CD4-positive, alpha-beta T cell (primary cell): ENCODE measurements around the gene HAP1. TPM values are rescaled to one million over a fixed set of nuclear protein-coding genes. Genes with fewer than 3 reads are reported as not detected.

Source experiments
- ATAC-seq: fragments of 200-7000 bp; cut with Tn5 transposase; one replicate; pipeline ENCODE4 v1.10.0; 2022; ENCODE audit warnings: mild to moderate bottlenecking; ENCODE audit not compliant: poor library complexity
- CTCF ChIA-PET: fragments of 350-600 bp; sonication (Branson Sonifier 250); formaldehyde crosslinking; loops from one replicate; lab custom pipeline; 2021; ENCODE audit warnings: antibody characterized with exemption, inconsistent platforms; lab: Charles Lee
- POLR2A ChIA-PET: fragments of 350-600 bp; sonication (Branson Sonifier 250); formaldehyde crosslinking; loops from one replicate; lab custom pipeline; 2021; ENCODE audit warnings: antibody characterized with exemption, inconsistent platforms; lab: Charles Lee
- DNase-seq, 14 experiments: peaks; one replicate each; pipeline ENCODE4 v3.0.0-alpha.2; 2013 to 2020; ENCODE audit warnings: mixed read lengths in 2 of 14
- H3K27ac ChIP-seq, 2 donors: one replicate each; pipeline versions ENCODE4 v1.5.1 to v1.7.0; 2013; ENCODE audit warnings: low read length in 2 of 2, low read depth in 1 of 2, mild to moderate bottlenecking in 1 of 2
- H3K27me3 ChIP-seq, 2 experiments: 1 replicate in 1 of 2; 2 replicates in 1 of 2; pipeline versions ENCODE4 v1.6.1 to v1.7.0; 2013; ENCODE audit warnings: low read length in 2 of 2, control low read depth in 1 of 2, mild to moderate bottlenecking in 1 of 2, moderate library complexity in 1 of 2; ENCODE audit not compliant: insufficient read depth in 2 of 2, control insufficient read depth in 1 of 2
- H3K36me3 ChIP-seq: one replicate; pipeline ENCODE4 v1.6.1; 2013; ENCODE audit warnings: low read length, control low read depth; ENCODE audit not compliant: insufficient read depth
- H3K4me1 ChIP-seq: one replicate; pipeline ENCODE4 v1.6.1; 2013; ENCODE audit warnings: low read length, control low read depth; ENCODE audit not compliant: insufficient read depth
- H3K4me3 ChIP-seq: one replicate; pipeline ENCODE4 v1.5.1; 2013; ENCODE audit warnings: mild to moderate bottlenecking, low read length, moderate library complexity
- H3K9me3 ChIP-seq, 2 experiments: 1 replicate in 1 of 2; 2 replicates in 1 of 2; pipeline versions ENCODE4 v1.6.1 to v1.7.0; 2013; ENCODE audit warnings: low read length in 2 of 2, mild to moderate bottlenecking in 2 of 2, control low read depth in 1 of 2, moderate library complexity in 1 of 2; ENCODE audit not compliant: control insufficient read depth in 1 of 2, insufficient read depth in 1 of 2
- H3K27ac Mint-ChIP-seq: one replicate; pipeline ENCODE4 v1.8.0; 2020; ENCODE audit warnings: mixed read lengths
- H3K27me3 Mint-ChIP-seq: one replicate; pipeline ENCODE4 v1.8.0; 2021; ENCODE audit warnings: mixed read lengths
- H3K36me3 Mint-ChIP-seq: one replicate; pipeline ENCODE4 v1.8.0; 2021; ENCODE audit warnings: low read depth, mixed read lengths
- H3K4me1 Mint-ChIP-seq: one replicate; pipeline ENCODE4 v1.8.0; 2021; ENCODE audit warnings: low read depth, mixed read lengths
- H3K4me3 Mint-ChIP-seq: one replicate; pipeline ENCODE4 v1.8.0; 2020; ENCODE audit warnings: mild to moderate bottlenecking, mixed read lengths
- H3K9me3 Mint-ChIP-seq: one replicate; pipeline ENCODE4 v1.8.0; 2020; ENCODE audit warnings: mixed read lengths
- intact Hi-C, 2 experiments: fragments of 100-400 bp; cut with DNase I in 1 of 2; cut with micrococcal nuclease in 1 of 2; formaldehyde crosslinking; loops; one replicate each; pipeline versions ENCODE4 v1.15.1 to v1.9.0; 2023 to 2025; cut with DNase I, micrococcal nuclease
- total RNA-seq, 174 experiments: library from RNA in 2 of 174; stranded (reverse) in 2 of 174; gene quantifications; one replicate each; pipeline ENCODE4 v1.2.3 and lab custom pipeline; 2021 to 2026
- TF ChIP-seq, protein P1 (sequence below): fragments of 200-600 bp; IDR thresholded peaks from one replicate; pipeline ENCODE4 v1.8.0; 2022; ENCODE audit warnings: antibody characterized with exemption, mild to moderate bottlenecking

The HAP1 gene
- total RNA-seq, 2 experiments from 2014 or later = 0.11 TPM; not detected in 1

- Mint-ChIP-seq H3K4me1 (no peaks in the 10 kb centered on the region), H3K4me3 (no peak overlapping the region), H3K36me3 (no peaks in the 10 kb centered on the region), H3K27ac (no peak overlapping the region), H3K9me3 (no peaks in the 10 kb centered on the region), H3K27me3 (peaks cover 6% of the 10 kb centered on the region)
- no peaks in the 10 kb centered on the region for H3K4me1 ChIP-seq
- no peak overlapping the region for H3K4me3 ChIP-seq
- no peaks in the 10 kb centered on the region for H3K27me3 ChIP-seq
- TF ChIP-seq, protein P1, sequence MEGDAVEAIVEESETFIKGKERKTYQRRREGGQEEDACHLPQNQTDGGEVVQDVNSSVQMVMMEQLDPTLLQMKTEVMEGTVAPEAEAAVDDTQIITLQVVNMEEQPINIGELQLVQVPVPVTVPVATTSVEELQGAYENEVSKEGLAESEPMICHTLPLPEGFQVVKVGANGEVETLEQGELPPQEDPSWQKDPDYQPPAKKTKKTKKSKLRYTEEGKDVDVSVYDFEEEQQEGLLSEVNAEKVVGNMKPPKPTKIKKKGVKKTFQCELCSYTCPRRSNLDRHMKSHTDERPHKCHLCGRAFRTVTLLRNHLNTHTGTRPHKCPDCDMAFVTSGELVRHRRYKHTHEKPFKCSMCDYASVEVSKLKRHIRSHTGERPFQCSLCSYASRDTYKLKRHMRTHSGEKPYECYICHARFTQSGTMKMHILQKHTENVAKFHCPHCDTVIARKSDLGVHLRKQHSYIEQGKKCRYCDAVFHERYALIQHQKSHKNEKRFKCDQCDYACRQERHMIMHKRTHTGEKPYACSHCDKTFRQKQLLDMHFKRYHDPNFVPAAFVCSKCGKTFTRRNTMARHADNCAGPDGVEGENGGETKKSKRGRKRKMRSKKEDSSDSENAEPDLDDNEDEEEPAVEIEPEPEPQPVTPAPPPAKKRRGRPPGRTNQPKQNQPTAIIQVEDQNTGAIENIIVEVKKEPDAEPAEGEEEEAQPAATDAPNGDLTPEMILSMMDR = no peak
- ChIA-PET POLR2A (no interaction called here), CTCF (interaction anchor here (1.2 kb wide), 1 partner anchor 53 kb away, joined by 3 read pairs; no protein-coding TSS in a partner anchor)
- no peaks in the 10 kb centered on the region for H3K36me3 ChIP-seq
- no peak overlapping the region for H3K27ac ChIP-seq
- no peak for ATAC-seq
- intact Hi-C loops = no loop called here
- no peak for DNase-seq
- no peaks in the 10 kb centered on the region for H3K9me3 ChIP-seq
These were observed 13.8 kb upstream of the HAP1 start for GRCh38 chr17:41748275-41748674.

DNA sequence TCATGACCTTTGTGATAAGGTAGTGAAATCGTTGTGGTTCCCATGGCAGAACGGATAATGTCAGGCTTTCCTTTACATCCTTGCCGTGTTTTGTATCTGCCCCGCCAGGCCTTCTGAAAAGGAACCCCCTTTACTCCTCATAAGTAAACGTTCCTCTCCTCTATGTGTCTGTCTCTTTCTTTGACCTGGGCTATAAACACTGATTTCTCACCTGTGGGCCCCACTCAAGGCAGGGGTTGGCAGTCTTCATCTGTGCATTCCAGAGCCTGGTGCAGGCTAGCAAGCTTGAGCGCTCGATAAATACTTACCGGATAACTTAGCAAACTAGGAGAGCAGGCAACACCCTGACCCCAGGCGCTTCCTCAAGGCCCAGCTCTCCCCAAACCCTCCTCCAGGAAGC is 7.3 kb upstream of the HAP1 start:
- Histone ChIP-seq H3K36me3 (no peaks in the 10 kb centered on the region), H3K9me3 (peaks cover 0 to 5% of the 10 kb centered on the region in 2 experiments), H3K4me3 (no peak overlapping the region), H3K27ac (no peak overlapping the region), H3K4me1 (peaks cover 8% of the 10 kb centered on the region), H3K27me3 (peaks cover 9 to 11% of the 10 kb centered on the region in 2 experiments)
- H3K27ac Mint-ChIP-seq = no peak overlapping the region
- TF ChIP-seq, protein P1 = no peak
- no peak for ATAC-seq
- peaks cover 14% of the 10 kb centered on the region for H3K27me3 Mint-ChIP-seq
- H3K4me3 Mint-ChIP-seq = no peak overlapping the region
- DNase-seq = no peak
- no peaks in the 10 kb centered on the region for H3K9me3 Mint-ChIP-seq
- CTCF ChIA-PET = no interaction called here
- H3K36me3 Mint-ChIP-seq = no peaks in the 10 kb centered on the region
- intact Hi-C loops = no loop called here
- POLR2A ChIA-PET = no interaction called here
- no peaks in the 10 kb centered on the region for H3K4me1 Mint-ChIP-seq

DNA sequence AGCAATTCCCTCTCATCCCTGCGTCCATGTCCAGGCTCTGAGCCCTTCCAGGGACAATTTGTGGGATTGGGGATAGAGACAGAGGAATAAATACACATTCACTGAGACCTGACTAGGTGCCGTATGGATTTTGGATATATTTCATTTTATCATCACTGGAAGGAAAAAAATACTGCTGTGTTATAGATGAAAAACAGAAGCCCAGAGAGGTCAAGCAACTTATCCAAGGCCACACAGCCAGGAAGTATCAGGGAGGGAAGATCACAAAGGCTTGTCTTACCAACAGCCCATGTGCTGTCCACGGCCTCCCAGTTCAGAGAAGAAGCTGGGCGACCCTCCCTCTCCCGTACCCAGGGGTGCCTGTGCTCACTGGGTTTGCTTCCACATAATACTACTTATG is 6.1 kb upstream of the HAP1 start:
- Histone ChIP-seq H3K4me3 (no peak overlapping the region), H3K36me3 (no peaks in the 10 kb centered on the region), H3K9me3 (peaks cover 0 to 5% of the 10 kb centered on the region in 2 experiments), H3K4me1 (peaks cover 8% of the 10 kb centered on the region), H3K27me3 (peaks cover 18 to 23% of the 10 kb centered on the region in 2 experiments), H3K27ac (no peak overlapping the region)
- H3K4me3 Mint-ChIP-seq = no peak overlapping the region
- no peaks in the 10 kb centered on the region for H3K36me3 Mint-ChIP-seq
- no peaks in the 10 kb centered on the region for H3K4me1 Mint-ChIP-seq
- ChIA-PET CTCF (no interaction called here), POLR2A (no interaction called here)
- intact Hi-C loops = no loop called here
- TF ChIP-seq, protein P1 = no peak
- no peaks in the 10 kb centered on the region for H3K9me3 Mint-ChIP-seq
- DNase-seq (no peak), ATAC-seq (no peak)
- H3K27me3 Mint-ChIP-seq = peaks cover 26% of the 10 kb centered on the region
- no peak overlapping the region for H3K27ac Mint-ChIP-seq
